Measurements from ENCODE around the gene ATP6V0D1.
A peak's percentile ranks its signal among the peaks of the same experiment; 100 is the strongest.
"Not testable (repeated sequence)": the region's sequence is repeated elsewhere in the genome, so short reads cannot be mapped to it uniquely, and the experiment has no call there.

ATP6V0D1 gene

GRCh38 chr16:67429799-67430503 is 51.0 kb downstream of the ATP6V0D1 start:
- DNase-seq (ENCODE audit: extremely low read depth in 1 of 2, low read depth in 1 of 2), result no peak

- no peak for DNase-seq (ENCODE audit: extremely low read depth in 1 of 2, low read depth in 1 of 2)
These were observed 51.7 kb downstream of the ATP6V0D1 start for GRCh38 chr16:67429053-67429798.

- peak in 1 of 2 donors; percentile 50 for DNase-seq (ENCODE audit: extremely low read depth in 1 of 2, low read depth in 1 of 2)
These were observed 52.7 kb downstream of the ATP6V0D1 start for GRCh38 chr16:67428146-67428731.

GRCh38 chr16:67426950-67427349 is 54.0 kb downstream of the ATP6V0D1 start:
- DNase-seq (ENCODE audit: extremely low read depth in 1 of 2, low read depth in 1 of 2), result no peak

- no peak for DNase-seq (ENCODE audit: extremely low read depth in 1 of 2, low read depth in 1 of 2)
These were observed 54.9 kb downstream of the ATP6V0D1 start for GRCh38 chr16:67426022-67426421.

DNA sequence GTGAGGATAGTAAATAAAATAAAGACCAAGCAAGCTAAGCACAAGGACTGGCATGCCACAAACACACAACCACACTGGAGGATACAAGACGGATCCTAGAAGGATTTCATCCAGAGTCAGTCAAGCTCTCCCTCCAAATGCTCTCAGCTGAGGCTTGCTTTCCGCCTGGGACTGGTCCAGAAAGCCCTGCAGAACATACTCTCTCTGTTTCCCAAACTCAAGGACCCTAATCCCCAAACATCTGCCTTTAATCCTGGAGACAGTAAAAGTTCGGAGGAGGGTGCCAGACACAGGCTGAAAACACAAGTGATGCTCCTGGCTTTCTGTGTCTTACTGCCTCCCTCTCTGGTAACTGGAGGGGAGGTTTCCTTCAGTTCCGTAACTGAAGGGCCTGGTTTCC is 55.4 kb downstream of the ATP6V0D1 start:
- no peak for DNase-seq (ENCODE audit: extremely low read depth in 1 of 2, low read depth in 1 of 2)

DNA sequence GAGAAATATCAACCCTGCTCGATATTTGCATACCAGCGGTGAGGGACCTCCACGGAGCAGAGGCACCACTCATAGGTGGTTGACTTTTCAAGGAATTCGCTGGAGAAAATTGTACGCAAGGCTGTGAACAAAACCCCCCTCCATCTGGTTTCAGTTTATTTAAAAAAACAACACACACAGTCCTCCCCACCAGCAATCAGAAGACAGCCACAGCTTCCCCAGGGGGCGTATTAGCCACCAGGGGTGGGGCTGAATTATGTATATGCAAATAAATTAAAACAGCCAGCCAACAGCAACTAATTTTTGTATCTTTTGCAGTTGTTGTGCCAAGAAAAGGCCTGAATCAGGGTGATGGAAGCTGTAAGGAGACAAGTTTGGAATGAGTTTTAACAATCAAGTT is 55.9 kb downstream of the ATP6V0D1 start:
- DNase-seq (ENCODE audit: extremely low read depth in 1 of 2, low read depth in 1 of 2), result no peak

- no peak for DNase-seq (ENCODE audit: extremely low read depth in 1 of 2, low read depth in 1 of 2)
These were observed 56.7 kb downstream of the ATP6V0D1 start for GRCh38 chr16:67424261-67424615.

DNA sequence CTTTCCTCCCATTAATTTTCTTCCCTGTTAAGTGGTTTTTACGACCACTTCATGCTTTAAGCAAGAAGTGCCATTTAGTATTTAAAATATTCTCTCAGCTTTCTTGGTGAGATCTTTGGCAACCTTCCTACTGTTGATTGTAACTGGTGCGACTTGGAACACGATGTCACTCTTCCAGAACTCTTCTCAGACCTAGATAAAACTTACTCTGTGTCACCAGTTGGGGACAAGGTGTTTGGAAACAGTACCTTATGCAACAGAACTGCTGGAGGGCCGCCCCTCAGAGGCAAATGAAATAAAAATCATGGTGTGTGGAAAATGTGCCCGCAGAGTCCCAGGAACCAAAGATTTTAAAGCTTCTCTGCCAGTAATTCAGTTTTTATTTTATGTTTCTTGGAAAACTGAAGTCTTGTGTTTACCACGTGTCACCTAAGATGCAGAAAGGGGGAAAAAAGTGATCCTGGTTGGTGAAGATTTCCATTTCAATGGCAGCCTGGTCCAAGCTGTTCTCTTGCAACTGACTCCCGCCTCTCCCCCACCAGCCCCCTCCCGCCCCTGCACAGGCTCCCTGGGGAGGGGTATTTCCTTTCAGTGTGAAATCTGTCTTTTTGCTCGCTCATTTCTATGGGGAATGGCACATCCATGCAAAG is 57.2 kb downstream of the ATP6V0D1 start:
- no peak for DNase-seq (ENCODE audit: extremely low read depth in 1 of 2, low read depth in 1 of 2)

GRCh38 chr16:67423015-67423414 is 57.9 kb downstream of the ATP6V0D1 start:
- DNase-seq (ENCODE audit: extremely low read depth in 1 of 2, low read depth in 1 of 2), result no peak

- no peak for DNase-seq (ENCODE audit: extremely low read depth in 1 of 2, low read depth in 1 of 2)
These were observed 59.9 kb downstream of the ATP6V0D1 start for GRCh38 chr16:67421030-67421429.

- no peak for DNase-seq (ENCODE audit: extremely low read depth in 1 of 2, low read depth in 1 of 2)
These were observed 61.0 kb downstream of the ATP6V0D1 start for GRCh38 chr16:67419931-67420330.

- DNase-seq (ENCODE audit: extremely low read depth in 1 of 2, low read depth in 1 of 2), result no peak
These were observed 61.5 kb downstream of the ATP6V0D1 start for GRCh38 chr16:67419502-67419901.

DNA sequence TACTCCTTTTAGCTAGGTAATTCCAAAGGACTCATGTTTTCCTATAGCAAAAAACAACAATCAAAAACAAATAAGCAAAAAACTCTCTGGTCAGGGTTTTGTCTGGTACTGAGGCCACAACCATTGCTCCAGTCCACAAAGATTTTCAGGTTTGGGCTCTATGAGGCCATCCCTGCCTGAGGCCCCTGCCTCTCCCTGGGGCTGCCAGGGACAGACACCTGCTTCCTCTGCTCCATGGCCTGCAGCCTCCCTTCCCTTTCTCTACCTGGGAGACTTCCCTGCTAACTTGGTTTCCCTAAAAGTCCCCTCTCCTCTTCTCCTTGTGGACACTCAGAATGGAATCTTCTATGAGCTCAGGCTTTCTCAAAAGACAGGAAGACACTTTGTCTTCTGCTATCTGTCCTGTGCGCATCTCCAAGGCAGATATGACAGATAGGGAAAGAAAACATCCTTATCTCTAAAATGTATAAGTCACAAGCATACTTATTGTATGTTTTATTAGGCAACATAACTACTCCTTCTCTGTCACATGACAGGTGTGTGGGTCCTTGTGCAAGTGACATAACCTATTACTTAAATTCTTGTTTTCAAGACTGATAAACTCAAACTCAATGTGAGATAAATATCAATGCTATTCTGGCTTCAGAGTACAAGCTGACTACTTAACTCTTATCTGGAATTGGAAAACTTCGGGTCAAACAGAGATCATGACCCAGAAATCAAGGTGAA is 63.5 kb downstream of the ATP6V0D1 start:
- no peak for DNase-seq (ENCODE audit: extremely low read depth in 1 of 2, low read depth in 1 of 2)

DNA sequence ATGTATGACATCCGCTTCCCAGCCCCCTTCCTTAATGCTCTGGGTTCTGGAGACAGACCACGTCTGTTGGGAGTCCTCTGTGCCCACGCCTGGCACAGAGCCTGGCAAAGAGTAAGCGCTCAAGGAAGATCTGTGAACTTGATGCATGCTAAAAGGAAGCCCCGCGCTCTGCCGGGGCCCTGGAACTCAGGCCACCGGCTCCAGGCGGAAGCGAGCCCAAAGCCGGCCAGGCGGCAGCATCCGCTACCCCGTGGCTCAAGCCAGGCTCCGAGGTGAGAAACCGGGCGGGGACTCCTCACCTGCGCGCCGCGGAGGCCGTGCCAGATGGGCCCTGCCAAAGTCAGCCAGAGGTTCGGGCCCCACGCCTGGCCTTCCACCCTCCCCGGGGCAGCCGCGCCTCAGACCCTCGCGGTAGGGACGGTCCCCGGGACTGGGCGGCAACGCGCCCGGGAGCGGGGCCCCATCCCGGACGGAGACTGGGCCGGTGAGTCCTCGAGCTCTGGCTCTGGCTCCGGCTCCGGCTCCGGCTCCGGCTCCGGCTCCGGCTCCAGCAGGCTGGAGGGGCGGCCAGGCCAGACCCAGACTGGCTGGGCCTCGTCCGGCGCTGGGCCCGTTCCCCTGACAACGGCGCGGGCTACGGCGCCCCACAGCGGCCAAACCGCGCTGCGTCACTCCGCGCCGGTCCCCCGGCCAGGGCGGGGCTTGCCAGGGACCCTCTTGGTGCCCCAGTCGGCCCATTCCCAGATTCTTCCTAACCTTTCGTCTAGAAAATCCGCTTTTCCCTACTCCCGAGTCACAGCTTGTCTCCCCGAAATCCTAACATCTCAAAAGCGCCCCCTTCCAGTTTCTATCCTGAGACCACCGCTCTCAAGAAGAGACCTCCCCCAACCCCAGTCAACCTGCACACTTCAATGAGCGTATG is 64.8 kb downstream of the ATP6V0D1 start, which contains the start of gene ZDHHC1:
ZDHHC1 (minus strand) TSS at position 606 of the 922 bp plus-strand sequence. CDS start 8,702 bp downstream, outside the sequence.
- peak in 1 of 2 donors; percentile 39 for DNase-seq (ENCODE audit: extremely low read depth in 1 of 2, low read depth in 1 of 2)

DNA sequence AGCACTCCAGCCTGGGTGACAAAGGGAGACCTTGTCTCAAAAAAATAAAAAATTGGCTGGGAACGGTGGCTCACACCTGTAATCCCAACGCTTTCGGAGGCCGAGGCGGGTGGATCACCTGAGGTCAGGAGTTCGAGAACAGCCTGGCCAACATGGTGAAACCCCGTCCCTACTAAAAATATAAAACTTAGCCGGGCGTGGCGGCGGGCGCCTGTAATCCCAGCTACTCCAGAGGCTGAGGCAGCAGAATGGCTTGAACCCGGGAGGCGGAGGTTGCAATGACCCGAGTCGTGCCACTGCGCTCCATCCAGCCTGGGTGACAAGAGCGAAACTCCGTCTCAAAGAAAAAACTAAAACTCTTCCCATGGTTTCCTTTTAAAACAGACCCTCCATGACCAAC is 65.5 kb downstream of the ATP6V0D1 start:
- DNase-seq (ENCODE audit: extremely low read depth in 1 of 2, low read depth in 1 of 2), result not testable (repeated sequence)

DNA sequence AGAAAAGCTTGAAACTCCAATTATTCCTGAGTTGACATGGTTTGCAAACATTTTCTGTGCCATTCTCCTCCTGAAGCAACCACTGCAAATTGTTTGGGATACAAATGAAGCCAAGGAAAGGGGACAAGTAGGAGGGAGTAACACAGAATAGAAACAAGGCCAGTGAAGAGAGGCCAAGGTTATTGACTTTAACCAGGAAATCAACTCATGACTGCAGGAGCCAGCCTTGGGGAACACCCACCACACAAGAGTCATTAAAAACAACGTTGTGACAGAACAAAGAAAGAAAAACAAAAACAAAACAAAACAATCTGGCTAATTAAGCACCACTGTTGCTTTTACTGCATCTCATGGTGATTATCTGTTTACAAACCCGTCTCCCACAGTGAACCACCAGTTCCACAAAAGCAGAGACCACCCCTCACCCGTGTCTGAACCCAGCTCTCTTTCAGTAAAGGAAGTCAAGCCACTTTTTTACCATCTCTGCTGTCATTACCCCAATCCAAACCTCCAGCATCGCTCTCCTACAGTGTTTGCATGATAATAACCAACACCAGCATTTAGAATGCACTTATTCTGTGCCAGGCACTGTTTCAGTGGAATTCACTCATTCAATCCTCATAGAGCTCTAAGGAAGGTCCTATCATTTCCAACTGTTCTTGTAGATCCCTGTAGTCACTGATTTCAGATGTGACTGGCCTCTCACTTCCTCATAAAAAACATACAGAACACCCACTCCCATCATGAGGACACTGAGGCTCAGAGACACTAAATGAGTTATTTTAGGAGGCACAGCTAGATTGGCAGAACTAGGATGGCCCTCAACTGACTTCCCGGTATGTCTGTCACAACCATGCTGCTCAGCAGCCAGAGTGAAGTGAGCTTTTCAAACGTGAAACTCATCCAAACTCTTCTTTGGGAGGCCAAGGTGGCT is 66.7 kb downstream of the ATP6V0D1 start:
- no peak for DNase-seq (ENCODE audit: extremely low read depth in 1 of 2, low read depth in 1 of 2)

GRCh38 chr16:67412294-67412693 is 68.7 kb downstream of the ATP6V0D1 start:
- no peak for DNase-seq (ENCODE audit: extremely low read depth in 1 of 2, low read depth in 1 of 2)

DNA sequence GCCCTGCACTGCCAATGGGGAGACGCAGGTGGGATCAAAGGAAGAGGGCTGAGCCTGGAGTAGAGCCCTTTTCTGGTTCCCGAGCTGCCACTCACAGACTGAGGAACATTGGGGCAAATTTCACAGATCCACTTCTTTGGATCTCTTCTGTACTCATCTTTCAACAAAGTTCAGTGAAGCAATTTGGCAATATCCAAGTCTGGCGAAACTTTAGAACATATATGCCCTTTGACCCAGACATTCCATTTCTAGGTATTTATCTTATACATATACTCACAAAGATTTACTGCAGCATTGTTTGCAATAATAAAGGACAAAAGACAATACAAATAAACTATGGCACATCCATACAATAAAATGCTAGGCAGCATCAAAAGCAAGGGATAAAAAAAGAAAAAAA is 69.6 kb downstream of the ATP6V0D1 start:
- DNase-seq (ENCODE audit: extremely low read depth in 1 of 2, low read depth in 1 of 2), result no peak

Data from stimulated activated CD8-positive, alpha-beta memory T cell treated with anti-CD3 and anti-CD28 coated beads, Interleukin-7, amount 100 ng/mL, for 48 hours (primary cell).